ENCODE data around the gene TNFSF15. TPM values are rescaled to one million over a fixed set of nuclear protein-coding genes. Genes with fewer than 3 reads are reported as not detected.
"Not testable (repeated sequence)": the region's sequence is repeated elsewhere in the genome, so short reads cannot be mapped to it uniquely, and the experiment has no call there.

Gene TNFSF15
- total RNA-seq, 1 donor from 2014 or later: 4.3 TPM

DNA sequence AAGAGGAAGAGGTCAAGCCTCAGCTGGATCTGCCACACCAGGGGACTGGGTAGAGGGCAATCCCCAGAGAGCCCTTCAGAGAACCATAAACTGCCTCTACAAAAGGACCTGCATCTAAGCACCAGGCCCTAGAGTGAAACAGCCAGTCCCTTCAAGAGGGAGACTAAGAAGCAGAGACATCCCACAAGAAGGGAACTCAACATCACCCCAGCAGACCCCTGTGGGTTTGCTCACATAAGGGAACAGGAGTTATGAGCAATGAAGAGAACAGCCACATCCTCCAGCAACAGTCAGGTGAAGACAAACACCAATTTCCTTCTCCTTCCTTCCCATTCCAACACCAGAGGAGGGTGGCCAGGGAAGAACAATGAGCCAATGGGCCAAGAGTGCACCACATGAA, 48.9 kb downstream of the TNFSF15 start:
- no peak for DNase-seq (ENCODE audit: low spot score)

DNA sequence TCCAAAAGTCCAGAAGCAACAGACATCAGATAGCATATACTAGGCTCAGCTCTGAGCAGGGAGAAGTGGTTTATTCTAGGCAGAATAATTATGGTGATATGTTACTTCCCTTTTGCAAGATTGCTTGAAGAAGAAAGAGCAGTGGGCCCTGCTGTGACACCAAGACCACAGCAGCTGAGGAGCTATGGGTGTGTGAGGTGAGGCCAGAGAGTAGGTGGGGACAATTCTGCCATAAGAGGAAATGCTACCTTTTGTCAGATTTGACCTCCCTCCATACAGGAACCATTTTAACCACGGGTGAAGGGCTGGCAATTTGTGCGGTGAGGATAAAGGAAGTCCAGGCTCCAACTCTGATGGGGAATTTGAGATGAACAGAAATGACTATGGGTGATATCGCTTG, 51.3 kb downstream of the TNFSF15 start:
- no peak for DNase-seq (ENCODE audit: low spot score)

DNA sequence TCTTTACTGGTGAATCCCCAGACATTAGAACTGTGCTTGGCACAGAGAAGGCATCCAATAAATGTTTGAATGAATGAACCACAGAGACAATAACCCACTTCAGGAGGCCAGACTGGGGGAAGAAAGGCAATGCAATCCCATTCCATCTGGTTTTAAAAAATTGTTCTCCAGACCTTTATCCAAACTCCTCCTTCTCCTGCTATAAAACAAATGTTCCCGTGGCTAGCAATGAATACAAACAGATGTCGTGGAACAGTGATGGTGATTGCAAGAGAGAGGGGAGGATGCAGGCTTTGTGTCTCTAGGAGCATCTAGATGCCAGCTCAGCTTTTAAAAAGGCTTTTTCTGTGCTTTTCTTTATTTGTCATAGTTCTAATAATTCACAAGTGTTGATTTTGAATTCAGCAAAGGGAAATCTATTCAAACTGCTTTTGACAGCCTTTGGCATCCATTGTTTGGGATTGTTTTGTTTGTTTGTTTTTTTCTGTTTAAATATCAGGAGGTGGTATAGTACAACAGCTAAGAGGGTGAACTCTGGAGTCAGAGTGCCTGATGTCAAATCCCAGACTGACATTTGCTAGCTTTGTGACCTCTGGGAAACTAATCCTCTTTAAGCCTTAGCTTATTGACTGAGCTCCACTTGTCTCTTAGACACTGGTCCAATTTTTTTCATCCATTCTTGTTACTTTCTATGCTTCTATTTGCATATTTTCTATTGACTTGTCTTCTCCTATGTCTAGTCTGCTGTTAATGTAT, 59.1 kb downstream of the TNFSF15 start:
- DNase-seq (ENCODE audit: low spot score): peak; percentile 40

DNA sequence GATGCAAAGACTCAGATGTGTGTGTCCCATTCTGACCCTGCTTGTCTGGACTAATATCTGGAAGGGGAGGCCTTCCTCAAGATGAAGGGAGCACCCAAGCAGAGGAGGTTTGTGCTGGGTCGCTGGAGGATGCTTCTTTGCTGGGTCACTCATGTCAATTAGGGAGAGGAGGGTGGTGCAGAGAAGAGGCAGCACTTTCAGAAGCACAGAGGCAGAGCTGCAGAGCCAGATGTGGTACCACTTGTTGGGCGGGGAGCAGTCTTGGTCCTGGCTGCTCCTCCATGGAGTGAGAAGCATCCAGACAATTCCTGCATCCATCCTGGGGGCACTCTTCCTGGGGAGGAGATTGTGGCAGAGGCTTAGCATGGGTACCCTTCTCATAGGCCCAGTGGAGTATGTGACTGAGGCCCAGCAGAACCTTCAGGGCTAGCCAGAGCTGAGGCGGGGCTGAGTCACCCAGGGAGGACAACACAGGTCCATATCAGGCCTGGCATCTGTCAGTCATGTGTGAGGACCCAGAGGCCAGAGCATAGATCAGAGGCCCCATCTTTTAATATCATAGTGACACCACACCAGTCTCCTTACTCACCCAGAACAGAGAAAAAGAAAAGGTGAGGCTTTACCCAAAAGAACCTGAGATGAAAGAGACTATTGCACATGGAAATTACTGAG, 59.8 kb downstream of the TNFSF15 start:
- DNase-seq (ENCODE audit: low spot score): no peak

DNA sequence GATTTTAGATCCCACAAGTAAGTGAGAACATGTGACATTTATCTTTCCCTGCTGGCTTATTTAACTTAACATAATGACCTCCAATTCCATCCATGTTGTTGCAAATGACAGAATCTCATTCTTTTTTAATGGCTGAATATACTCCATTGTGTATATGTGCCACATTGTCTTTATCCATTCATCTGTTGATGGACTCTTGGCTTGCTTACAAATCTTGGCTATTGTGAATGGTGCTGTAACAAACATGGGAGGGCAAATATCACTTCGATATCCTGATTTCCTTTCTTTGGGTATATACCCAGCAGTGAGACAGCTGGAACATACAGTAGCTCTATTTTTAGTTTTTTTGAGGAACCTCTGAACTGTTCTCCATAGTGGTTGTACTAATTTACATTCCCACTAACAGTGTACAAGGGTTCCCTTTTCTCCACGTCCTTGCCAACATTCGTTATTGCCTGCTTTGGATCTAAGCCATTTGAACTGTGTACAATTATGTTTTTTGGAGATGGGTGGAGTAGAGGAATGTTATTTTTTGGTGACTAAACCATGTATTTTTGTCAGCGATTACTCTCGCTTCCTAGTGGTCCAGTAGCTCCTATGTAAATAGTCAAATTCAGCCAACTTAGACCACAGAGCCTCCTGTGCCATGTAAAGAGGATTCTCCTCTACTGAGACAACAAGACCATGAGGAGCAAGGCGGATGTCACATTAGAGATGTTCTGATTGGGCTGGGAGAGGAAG, 60.6 kb downstream of the TNFSF15 start:
- DNase-seq (ENCODE audit: low spot score): no peak

DNA sequence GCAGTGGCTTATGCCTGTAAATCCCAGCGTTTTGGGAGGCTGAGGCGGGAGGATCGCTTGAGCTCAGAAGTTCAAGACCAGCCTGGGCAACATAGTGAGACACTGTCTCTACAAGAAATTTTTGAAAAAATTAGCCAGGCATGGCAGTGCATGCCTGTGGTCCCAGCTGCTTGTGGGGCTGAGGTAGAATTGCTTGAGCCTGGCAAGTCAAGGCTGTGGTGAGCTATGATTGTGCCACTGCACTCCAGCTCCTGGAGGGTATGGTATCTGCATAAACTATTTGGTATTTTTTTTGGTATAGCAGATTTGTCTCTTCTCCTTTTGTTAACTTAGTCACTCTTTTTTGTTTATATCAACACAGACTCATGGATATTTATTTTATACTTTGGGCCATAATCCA, 62.4 kb downstream of the TNFSF15 start:
- DNase-seq (ENCODE audit: low spot score): no peak

DNA sequence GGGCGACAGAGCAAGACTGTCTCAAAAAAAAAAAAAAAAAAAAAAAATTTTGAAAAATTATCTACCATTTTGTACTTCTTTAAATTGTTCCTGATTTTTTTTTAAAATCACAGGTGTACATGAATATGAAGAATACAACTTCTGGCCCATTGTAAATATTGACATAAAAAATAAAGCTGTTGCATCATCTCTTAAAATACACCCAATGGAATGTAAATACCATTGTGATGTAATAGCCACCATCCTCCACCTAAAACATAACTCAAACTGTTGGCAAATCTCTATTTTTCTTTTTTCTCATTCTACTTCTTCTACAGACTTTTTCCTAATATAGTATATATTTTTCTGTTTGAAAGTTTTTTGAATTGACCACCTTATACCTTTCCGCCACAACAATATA, 62.9 kb downstream of the TNFSF15 start:
- no peak for DNase-seq (ENCODE audit: low spot score)

DNA sequence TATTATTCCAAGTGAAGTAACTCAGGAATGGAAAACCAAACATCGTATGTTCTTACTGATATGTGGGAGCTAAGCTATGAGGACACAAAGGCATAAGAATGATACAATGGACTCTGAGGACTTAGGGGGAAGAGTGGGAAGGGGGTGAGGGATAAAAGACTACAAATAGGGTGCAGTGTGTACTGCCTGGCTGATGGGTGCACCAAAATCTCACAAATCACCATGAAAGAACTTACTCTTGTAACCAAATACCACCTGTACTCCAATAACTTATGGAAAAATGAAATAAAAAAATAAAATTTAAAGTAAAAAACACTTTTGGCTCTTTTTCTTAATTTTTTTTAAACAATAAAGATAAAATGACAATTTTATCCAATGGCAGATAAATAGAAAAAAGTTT, 64.3 kb downstream of the TNFSF15 start:
- DNase-seq (ENCODE audit: low spot score): not testable (repeated sequence)

DNA sequence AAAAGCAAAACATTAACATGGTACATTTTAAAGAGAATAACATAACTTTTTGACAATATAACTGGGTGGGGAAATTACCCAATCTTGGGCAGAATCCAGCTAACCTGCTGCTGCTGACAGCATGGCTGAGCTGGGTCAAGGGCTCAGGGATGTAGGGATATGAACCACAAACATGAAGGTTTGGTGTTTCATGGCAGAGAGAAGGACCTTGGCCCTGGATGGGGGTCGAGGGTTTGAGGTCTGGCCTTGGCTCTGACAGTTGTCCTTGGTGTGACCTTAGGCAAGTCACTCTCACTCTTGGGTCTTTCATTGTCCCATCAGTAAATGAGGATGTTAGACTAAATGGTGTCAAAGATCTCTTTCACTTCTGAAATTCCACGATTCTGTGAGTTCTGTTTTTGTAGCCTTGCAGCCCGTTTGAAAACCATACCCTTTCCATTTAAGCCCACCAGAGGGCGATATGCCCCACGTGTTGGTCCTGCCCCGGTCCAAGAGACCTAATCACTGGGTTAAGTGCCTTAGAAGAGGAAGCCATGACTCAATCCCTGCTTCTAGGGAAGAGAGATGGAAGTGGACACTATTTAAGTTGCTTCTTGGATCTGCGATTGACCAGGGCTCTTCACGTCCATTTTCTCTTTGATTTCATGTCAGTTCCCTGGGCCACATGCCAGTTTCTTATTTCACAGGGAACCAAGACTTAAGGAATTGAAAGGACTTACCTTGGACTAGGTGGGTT, 67.1 kb downstream of the TNFSF15 start:
- DNase-seq (ENCODE audit: low spot score): peak; percentile 79

DNA sequence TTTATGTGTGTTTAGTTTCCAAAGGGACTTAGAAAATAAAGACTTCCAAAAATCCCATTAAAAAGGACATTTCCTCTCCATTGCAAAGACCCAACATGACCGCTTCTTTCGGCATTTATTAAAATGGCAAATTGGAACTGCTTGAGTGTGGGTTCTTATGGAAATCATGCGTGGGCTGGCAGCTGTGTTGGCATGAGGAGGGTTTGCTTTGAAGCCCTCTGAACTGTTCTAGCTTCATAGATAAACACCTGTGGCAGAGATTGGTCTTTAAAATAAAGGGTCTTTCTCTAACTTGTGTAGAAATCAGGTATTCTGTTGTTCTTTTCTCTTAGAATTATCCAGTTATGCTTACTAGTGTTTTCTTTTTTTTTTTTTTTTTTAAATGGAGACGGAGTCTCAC, 68.0 kb downstream of the TNFSF15 start:
- DNase-seq (ENCODE audit: low spot score): no peak

DNA sequence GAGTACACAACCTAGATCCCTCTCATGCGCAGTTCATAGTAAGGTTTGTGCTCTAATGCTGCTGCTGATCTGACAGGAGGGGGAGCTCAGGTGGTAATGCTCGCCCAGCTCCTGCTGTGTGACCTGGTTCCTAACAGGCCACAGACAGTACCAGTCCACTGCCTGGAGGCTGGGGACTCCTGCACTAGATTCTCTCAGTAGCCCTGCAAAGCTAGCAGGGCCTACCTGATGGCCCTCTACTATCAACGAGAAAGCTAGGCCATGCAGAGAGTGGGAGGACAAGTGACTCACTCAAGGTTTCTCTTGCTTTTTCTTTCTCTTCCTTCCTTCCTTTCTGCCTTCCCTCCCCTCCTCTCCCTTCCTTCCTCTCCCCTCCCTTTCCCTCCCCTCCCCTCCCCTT, 68.7 kb downstream of the TNFSF15 start:
- DNase-seq (ENCODE audit: low spot score): no peak

DNA sequence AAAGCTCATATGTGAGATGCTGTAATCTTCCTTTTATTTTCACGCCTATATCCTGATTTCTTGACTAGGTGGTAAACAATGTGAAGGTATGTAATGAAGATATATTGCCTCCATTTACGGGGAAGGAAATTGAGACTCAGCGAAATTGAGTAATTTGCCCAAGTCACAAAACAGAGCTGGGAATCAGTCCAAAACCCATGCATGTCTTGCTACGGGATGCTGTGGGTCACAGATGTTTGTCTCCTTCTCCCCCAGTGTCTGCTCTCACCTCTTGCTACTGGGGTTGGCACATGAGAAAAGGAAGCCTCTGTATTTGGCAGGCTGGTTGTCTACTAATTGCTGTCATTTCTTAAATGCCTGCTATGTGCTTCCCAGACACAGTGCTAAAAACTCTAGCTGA, 70.1 kb downstream of the TNFSF15 start:
- no peak for DNase-seq (ENCODE audit: low spot score)

DNA sequence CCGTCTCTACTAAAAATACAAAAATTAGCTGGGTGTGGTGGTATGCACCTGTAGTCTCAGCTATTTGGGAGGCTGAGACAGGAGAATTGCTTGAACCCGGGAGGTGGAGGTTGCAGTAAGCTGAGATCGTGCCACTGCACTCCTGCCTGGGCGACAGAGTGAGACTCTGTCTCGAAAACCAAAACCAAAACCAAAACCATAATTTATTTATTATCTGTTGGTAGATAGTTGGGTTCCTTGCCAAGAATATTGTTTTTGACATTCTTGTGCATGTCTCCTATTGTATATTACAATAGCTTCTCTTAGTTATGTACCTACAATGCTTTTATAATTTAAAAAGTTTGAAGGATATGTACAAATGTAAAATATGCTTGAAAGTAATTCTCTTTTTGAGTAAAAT, 70.7 kb downstream of the TNFSF15 start:
- not testable (repeated sequence) for DNase-seq (ENCODE audit: low spot score)

Other genes starting within 250 kb of the TNFSF15 start
- 202 TPM for gene ATP6V1G1, start 218.3 kb downstream of the TNFSF15 start, total RNA-seq (ENCODE audit: insufficient read depth, low replicate concordance)
- 6.3 TPM for gene TMEM268, start 194.7 kb downstream of the TNFSF15 start, total RNA-seq (ENCODE audit: insufficient read depth, low replicate concordance)
- not detected for gene TEX53, start 148.2 kb downstream of the TNFSF15 start, total RNA-seq (ENCODE audit: insufficient read depth, low replicate concordance)
- gene TEX48, start 123.8 kb downstream of the TNFSF15 start, total RNA-seq (ENCODE audit: insufficient read depth, low replicate concordance): not detected
- 5.3 TPM for gene TNFSF8, start 124.6 kb upstream of the TNFSF15 start, total RNA-seq (ENCODE audit: insufficient read depth, low replicate concordance)

Data from umbilical cord (tissue), 2 donors.